HG02759 (cell line): ENCODE results near the gene GALNT9.
"Not testable (repeated sequence)": the region's sequence is repeated elsewhere in the genome, so short reads cannot be mapped to it uniquely, and the experiment has no call there.

Source experiments
- ATAC-seq: cut with Tn5 transposase; IDR thresholded peaks from one replicate; pipeline ENCODE4 v1.9.1; 2021; ENCODE audit warnings: mild to moderate bottlenecking, moderate library complexity; ENCODE audit not compliant: unreplicated experiment

GALNT9 gene

DNA sequence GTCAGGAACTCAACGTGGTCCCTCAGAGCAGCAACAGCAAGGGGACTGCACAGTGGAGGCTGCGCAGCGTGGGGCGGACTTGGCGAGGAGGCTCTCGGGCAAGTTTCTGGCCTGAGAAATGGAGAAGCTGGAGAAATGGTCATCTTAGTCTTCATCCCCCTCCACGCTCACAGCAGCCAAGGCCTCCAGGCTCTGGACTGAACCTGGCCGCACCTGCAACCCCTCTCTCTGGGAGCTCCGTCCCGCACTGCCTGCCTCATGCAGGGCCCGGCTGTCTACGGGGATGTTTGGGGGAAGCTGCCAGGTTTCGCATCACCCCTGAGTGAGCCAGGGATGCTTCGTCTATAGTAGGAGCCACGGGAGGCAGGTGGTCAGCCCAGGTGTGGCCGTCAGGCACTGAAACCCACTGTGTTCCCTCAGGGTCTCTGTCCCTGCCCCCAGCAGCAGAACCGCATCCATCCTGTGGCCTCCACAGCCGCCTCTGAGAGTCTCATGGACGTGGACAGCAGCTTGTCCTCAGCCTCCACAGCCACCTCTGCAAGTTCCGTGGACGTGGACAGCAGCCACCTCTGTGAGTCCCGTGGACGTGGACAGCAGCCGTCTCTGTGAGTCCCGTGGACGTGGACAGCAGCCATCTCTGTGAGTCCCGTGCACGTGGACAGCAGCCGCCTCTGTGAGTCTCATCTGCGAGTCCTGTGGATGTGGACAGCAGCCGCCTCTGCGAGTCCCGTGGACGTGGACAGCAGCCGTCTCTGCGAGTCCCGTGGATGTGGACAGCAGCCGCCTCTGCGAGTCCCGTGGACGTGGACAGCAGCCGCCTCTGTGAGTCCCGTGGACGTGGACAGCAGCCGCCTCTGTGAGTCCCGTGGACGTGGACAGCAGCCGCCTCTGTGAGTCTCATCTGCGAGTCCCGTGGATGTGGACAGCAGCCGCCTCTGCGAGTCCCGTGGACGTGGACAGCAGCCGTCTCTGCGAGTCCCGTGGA is 29.1 kb upstream of the GALNT9 start:
- ATAC-seq = not testable (repeated sequence)

DNA sequence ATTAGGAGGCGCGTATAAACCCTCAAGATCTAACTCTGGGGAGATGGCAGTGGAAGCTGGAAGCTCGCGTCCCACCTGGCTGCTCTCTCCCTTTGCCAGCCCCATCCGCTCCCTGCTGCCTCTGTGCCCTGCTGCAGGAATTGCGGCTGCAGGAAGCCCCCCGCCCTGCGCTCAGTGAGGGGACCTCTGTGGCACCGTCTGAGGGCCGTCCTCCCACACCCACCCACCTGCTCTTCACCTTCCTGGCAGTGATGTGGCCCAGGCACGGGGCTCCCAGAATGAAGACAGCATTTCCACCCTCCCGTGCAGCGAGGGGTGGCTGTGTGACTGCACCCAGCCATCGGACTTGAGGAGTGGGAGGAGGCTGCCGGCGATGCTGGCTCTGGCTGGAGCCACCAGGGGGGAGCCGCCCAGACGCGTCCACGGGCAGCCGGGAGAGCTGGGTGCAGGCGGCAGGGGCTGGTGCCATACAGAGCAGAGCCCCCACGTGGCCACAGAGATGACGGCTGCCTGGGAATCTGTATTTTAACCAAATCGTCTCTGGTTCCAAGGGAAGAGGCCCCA is 28.3 kb upstream of the GALNT9 start:
- ATAC-seq = no peak

DNA sequence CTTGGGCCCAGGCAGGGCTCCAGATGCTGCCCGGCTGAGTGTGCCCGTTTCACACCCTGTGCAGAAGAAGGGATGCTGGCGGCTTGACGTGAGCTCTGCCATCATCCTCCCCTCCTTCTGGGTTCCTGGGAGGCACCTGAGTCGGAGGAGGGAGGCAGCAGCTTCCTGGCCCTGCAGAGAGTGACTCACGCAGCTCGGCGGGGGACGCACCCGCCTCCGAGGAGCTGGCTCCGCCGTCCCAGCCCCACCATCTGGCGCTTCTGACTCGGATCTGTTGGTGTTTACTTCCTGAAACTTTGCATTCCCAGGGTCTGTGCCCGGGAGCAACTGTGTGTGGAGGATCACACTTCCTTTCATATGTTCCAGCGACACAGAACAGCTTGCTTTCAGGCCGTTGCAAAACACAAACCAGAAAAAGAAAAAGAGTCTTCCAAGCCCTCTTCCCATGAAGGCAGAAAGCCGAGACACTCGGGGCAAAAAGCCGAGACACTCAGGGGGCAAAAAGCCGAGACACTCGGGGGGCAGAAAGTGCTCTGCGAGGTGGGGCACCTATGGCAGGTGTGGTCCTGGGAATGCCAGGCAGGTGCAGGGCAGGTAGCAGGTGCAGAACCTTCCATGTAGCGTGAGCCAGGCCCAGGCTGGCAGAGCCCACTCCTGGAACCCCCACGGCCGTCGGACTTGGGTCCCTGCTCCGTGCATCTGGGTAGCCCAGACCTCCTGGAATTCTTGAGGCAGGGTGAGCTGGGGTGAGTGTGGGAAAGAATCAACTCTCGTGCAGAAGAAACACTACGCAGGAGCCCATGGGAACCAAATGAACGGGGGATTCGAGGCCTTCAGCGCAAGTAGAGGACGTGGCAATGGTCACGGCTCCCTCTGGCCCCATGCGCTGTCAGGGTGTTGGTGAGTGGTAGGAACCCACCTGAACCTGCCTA is 27.6 kb upstream of the GALNT9 start:
- no peak for ATAC-seq

- no peak for ATAC-seq
These were observed 26.6 kb upstream of the GALNT9 start for GRCh38 chr12:132355742-132356681.

- no peak for ATAC-seq
These were observed 25.7 kb upstream of the GALNT9 start for GRCh38 chr12:132354982-132355680.

- ATAC-seq = no peak
These were observed 25.0 kb upstream of the GALNT9 start for GRCh38 chr12:132354211-132354981.

GRCh38 chr12:132353811-132354210 is 24.4 kb upstream of the GALNT9 start:
- no peak for ATAC-seq

DNA sequence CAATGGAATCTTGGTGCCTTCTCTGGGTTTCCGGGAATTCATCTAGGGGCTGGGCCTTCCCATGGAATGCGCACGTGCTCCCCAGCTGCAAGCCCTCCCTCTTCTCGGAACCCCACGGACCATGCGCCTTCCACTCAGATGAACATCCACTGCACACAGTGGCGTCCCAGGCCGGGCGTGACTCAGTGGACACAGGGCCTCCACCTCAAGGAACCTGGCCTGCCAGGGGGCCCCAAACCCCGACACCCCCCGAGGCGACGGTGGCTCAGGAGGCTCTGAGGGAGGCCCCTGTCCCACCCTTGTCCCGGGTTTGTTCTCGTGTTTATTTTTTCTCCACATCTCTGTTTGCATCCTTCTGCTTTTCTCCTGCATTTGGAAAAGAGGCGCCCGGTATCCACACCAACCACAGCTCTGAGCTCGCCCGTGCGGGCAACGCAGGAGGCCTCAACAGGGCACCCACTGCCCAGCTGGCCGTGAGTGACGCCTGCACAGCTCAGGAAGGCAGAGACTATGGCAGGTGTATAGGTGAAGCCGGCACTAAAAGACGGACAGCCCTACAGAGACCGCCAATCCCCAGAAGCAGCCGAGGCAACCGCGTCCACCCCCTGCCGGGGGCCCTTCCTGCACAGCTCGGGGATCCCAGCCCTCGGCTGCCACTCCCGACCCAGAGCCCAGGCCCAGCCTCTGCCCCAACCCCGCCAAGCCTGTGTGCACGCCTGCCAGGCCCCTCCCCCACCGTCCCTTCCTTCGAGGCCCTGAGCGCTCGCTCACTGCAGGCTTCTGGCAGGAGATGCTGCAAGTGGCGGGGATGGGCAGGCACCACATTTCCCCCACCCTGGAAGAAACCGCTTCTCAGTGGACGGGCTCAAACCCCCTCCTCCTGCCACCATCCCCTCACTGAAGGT is 23.8 kb upstream of the GALNT9 start:
- ATAC-seq = no peak

- ATAC-seq = no peak
These were observed 22.5 kb upstream of the GALNT9 start for GRCh38 chr12:132351751-132352495.

DNA sequence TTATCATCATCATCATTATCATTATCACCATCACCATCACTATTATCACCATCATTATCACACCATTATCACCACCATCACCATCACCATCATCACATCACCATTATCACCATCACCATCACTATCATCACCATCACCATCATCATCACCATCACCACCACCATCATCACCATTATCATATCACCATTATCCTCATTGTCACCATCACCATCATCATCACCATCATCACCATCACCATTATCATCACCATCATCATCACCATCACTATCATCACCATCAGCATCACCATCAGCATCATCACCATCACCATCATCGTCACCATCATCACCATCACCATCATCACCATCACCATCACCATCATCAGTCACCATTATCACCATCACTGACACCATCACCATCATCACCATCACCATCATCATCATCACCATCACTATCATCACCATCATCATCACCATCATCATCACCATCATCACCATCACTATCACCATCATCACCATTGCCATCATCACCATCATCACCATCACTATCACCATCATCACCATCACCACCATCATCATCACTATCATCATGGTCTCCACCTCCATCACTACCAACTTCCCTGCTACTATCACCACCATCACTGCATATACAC is 20.2 kb upstream of the GALNT9 start:
- no peak for ATAC-seq

DNA sequence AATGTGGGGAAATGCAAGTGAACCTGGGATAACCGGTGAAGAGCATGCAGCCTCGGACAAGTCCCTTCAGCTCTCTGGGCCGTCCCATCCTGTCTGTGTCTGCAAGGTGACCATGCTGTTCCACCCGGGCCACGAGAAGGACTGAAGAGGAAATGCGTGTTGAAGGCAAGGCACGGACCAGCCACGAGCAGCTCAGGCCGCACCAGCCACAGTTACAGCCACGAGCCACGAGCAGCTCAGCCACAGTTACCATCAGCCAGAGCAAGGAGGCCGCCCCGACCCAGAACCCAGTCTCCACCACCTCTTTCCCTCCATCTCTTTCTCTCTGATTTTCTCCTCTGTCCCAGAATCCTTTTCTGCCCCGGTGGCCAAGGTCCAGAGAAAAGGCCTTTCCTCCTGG is 18.8 kb upstream of the GALNT9 start:
- no peak for ATAC-seq

DNA sequence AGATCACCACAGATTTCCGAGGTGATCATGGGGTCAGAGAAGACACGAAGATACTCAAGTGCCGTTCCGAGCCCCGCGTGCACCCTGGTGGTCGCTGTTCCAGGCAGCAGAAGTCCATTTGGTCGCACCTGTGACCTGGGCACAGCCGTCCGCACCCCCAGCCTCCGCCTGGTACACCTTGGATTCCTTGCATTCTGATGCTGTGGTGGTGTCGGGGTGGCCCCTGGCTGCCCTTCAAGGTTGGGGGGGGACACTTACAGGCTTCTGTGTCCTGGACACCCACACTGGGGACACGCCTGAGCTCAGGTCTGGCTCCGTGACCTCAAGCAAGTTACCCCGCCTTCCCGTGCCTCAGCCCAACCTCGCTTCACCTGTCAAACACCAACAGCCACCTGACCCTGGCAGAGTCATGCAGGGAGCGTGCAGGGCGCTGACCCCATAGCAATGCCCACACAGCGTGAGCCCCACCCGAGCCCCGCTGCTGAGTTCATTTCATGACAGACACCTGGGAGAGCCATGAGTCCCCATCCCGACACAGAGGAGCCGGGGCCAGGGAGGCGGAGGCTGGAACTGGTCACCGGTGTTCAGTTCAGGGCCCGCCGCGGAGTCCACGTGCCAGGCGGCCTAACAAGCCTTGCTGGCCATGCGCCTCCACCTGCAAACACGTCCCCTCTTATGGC is 17.9 kb upstream of the GALNT9 start:
- ATAC-seq = no peak

DNA sequence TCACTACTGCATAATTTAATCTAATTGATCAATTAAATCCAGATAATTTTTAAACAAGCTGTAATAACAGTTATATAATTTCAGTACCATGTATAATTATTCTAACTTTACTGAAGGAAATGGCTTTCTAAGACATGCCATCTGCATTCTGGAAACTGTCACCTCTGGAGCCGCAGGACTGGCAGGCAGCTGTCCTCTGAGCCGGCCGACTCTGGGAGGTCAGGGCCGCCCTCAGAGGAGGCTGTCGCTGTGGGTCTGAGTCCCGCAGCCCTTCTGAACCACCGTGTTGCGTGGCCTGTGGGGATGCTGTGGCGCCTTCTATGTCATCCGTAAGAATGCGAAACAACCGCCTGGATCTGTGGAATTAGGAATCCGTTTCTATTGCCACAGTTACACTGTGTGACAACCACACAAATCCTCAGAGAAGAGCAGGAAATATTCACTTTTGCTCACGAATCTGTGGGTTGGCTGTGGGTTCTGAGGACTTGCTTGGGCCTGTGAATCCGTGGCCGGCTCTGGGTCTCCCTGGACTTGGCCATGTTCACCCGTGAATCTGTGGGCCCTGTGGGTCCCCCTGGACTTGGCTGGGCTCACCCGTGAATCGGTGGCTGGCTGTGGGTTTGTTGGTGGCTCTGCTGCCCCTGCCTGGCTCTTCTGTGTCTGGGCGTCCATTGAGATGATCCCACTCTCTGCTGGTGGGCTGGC is 17.2 kb upstream of the GALNT9 start:
- ATAC-seq = no peak

- ATAC-seq = no peak
These were observed 16.3 kb upstream of the GALNT9 start for GRCh38 chr12:132345561-132346200.

DNA sequence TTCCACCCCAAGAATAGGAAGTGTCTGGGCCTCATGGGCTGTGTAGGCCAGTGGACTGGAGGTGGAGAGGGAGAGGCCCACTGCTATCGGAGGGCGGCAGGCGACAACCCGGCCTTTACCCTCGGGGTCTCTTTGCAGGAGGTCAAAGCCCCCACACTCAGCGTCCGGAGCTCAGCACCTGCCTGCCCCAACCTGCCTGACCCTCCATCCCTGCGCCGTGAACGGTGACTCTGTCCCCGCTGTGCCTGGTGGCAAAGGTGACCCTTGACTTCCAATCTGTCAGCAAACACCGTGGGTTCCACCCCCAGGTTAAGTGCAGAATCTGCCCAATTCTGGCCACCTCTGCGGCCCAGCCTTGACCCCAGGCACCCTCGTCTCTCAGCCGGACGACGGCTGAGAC is 15.7 kb upstream of the GALNT9 start:
- no peak for ATAC-seq
